Cardiac fibroblast (primary cell): ENCODE results near the gene TANC1.
"Not testable (repeated sequence)": the region's sequence is repeated elsewhere in the genome, so short reads cannot be mapped to it uniquely, and the experiment has no call there.

ENCODE experiments used
- DNase-seq, 2 donors: peaks; one replicate each; pipeline versions ENCODE4 v3.0.0 to v3.0.0-alpha.2; 2010; ENCODE audit warnings: low read depth in 2 of 2
- H3K4me3 ChIP-seq, 2 donors: replicated peaks in 1 of 2; 1 replicate in 1 of 2; 2 replicates in 1 of 2; pipeline ENCODE4 v1.5.1; 2011; ENCODE audit warnings: low read depth in 2 of 2, low read length in 2 of 2, mild to moderate bottlenecking in 2 of 2, moderate library complexity in 1 of 2
- CTCF ChIP-seq: IDR thresholded peaks from one replicate; pipeline ENCODE4 v1.5.1; 2011; ENCODE audit warnings: low read depth, mild to moderate bottlenecking, low read length, inconsistent platforms

TANC1 gene

GRCh38 chr2:159093497-159093896, 125.1 kb downstream of the TANC1 start:
- TF ChIP-seq CTCF: no peak
- H3K4me3 ChIP-seq: no peak overlapping the region
- DNase-seq: no peak

GRCh38 chr2:159094173-159094737, 125.8 kb downstream of the TANC1 start:
- no peak for TF ChIP-seq CTCF
- peak; percentile 73 to 90 for DNase-seq
- H3K4me3 ChIP-seq: no peak overlapping the region

- DNase-seq: no peak
- H3K4me3 ChIP-seq: no peak overlapping the region
- TF ChIP-seq CTCF: no peak
Observed at GRCh38 chr2:159095813-159096212, 127.4 kb downstream of the TANC1 start.

GRCh38 chr2:159096302-159096855, 127.9 kb downstream of the TANC1 start:
- H3K4me3 ChIP-seq, DNase-seq: not testable (repeated sequence)

GRCh38 chr2:159096901-159097300, 128.5 kb downstream of the TANC1 start:
- H3K4me3 ChIP-seq: no peak overlapping the region
- DNase-seq: peak; percentile 43 to 57
- no peak for TF ChIP-seq CTCF

GRCh38 chr2:159098361-159098760, 129.9 kb downstream of the TANC1 start:
- TF ChIP-seq CTCF: no peak
- DNase-seq: no peak

GRCh38 chr2:159098921-159099411, 130.5 kb downstream of the TANC1 start:
- TF ChIP-seq CTCF: no peak
- DNase-seq: peak in 1 of 2 donors; percentile 89
- no peak overlapping the region for H3K4me3 ChIP-seq

More at GRCh38 chr2:159098361-159098760, 129.9 kb downstream of the TANC1 start:
- H3K4me3 ChIP-seq: no peak overlapping the region
